Activated CD8-positive, alpha-beta memory T cell treated with anti-CD3 and anti-CD28 coated beads, Interleukin-2, amount 50 U/mL, for 4 hours (primary cell): ENCODE data around the gene IER5.
A peak's percentile ranks its signal among the peaks of the same experiment; 100 is the strongest.

Experiments used
- DNase-seq: peaks from one replicate; pipeline ENCODE4 v3.0.0-alpha.2; 2020

The IER5 gene

DNA sequence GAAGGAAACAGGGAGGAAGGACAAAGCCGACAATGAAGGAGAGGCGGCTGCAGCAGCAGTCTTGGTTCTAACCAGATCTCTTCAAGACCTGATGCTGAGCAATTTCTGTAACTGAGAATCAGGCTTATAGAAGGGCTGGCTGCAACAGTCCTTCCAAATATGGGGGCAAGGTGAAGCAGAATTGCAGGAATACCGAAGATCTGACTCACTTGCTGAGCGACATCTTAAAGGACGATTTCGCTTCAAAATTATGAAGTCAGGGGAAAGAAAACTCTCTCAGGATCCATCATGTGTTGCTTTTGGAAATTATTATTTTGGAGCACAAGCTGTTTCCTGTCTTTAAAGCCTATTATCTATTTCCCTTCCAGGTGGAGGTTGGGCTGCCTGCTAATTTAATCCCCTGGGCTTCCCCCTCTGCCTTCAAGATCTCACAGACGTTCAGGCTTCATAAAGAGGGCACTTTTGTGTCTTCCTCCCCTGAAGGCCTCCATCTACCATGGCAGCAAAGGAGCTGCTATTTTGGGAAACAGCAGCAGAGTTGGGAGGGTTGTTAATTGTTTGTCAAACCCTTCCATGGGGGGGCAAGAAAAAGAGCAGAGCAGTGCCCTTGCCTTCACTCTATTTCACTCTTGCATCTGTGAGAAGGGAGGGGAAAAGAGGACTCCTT lies 10.8 kb upstream of the IER5 start:
- DNase-seq: no peak

GRCh38 chr1:181079382-181079781 lies 9.1 kb upstream of the IER5 start:
- no peak for DNase-seq

- DNase-seq: no peak
These were observed 8.6 kb upstream of the IER5 start for GRCh38 chr1:181079920-181080319.

GRCh38 chr1:181080556-181080955 lies 7.9 kb upstream of the IER5 start:
- DNase-seq: no peak

GRCh38 chr1:181081395-181081794 lies 7.1 kb upstream of the IER5 start:
- DNase-seq: no peak

DNA sequence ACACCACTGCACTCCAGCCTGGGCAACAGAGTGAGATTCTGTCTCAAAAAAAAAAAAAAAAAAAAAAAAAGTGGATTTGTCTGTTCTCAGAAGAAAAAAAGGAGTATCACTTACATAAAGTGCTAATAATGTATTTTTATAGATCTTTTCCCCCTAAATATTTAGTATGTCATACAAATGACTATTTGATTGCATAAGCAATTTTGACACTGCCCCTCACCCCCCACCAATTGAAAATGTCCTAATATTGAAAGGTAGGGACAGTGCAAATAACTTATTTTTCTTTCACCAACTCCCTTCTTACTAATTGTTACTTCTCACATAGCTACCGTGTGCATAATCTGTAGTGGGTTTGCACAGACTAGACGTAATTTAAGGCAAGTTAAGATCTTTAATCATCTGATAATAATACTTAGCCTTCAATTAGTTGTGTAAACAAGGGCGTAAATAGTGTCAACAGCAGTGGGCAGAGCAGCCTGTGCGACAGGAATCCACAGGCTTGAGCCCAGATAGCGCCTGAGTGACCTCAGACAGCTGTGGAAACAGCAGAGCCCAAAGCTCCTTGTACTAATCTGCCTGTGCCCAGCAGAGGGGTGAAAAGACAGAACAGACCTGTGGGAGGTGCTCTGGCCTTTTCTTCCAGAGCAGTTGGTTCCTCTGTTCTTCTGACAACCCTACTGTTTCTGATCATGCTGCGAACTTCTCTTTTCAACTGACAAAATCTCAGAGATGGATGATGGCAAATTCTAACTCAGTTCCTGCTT lies 4.5 kb upstream of the IER5 start:
- peak; percentile 52 for DNase-seq

- DNase-seq: no peak
These were observed 3.9 kb upstream of the IER5 start for GRCh38 chr1:181084606-181084969.

DNA sequence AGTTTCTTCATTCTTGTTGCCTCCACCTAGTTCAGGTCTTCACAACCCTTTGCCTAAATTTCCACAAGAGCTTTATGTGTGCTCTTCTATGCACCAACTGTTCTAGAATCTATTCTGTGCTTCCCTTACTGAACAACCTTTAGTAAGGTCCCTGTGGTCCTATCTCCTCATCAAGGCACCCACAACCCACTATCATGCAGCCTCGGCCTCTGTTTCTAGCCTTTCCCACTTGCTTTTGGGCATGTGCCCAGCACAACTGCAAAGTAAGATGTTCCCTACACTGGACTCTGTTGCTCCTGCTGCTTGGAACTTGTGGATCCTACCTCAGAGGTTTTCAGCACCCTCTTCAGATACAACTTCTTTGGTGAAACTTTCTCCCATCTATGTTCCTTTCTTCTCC lies 2.4 kb upstream of the IER5 start:
- no peak for DNase-seq

DNA sequence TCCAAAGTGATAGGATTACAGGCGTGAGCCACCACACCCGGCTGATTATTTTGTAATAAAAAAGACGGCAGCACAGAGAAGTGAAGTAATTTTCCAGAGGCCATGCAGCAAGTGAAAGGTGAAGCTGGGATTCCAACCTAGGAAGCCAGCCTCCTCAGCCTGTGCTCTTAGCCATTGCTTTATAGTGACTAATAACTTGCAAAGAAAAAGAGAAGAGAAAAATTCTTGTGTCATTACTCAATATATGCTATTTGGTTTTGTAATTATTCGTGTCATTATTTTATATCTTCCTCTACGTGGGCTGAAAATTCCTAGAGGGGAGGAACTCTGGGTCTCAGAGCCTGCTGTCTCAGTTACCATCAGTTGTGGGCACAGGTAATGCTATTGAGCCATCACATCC lies 1.6 kb upstream of the IER5 start:
- no peak for DNase-seq

DNA sequence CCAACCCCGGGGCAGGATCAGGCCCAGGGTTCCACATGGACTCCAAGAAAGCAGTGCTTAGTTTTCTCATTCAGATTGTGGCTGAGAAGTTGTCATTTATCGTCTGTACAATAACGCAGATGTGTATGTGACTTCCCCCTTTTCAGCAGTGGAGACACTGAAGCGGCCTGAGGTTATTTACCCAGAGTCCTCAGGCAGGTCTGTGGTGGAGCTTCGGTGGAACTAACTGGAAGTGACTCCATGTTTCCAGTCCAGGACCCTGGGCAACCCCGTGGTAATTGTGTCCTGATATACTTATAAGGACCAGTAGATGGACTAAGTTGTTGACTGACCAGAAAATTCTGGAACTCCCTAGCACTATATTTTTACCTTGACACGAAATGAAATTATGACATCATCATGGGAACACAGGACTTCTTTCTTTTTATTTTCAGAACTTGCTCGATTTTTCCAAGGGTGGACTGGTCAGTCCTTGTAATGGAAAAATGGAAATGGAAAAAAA lies 1.0 kb upstream of the IER5 start:
- DNase-seq: no peak

- DNase-seq: peak; percentile 41
These were observed 646 bp downstream of the IER5 start for GRCh38 chr1:181089017-181089675.

DNA sequence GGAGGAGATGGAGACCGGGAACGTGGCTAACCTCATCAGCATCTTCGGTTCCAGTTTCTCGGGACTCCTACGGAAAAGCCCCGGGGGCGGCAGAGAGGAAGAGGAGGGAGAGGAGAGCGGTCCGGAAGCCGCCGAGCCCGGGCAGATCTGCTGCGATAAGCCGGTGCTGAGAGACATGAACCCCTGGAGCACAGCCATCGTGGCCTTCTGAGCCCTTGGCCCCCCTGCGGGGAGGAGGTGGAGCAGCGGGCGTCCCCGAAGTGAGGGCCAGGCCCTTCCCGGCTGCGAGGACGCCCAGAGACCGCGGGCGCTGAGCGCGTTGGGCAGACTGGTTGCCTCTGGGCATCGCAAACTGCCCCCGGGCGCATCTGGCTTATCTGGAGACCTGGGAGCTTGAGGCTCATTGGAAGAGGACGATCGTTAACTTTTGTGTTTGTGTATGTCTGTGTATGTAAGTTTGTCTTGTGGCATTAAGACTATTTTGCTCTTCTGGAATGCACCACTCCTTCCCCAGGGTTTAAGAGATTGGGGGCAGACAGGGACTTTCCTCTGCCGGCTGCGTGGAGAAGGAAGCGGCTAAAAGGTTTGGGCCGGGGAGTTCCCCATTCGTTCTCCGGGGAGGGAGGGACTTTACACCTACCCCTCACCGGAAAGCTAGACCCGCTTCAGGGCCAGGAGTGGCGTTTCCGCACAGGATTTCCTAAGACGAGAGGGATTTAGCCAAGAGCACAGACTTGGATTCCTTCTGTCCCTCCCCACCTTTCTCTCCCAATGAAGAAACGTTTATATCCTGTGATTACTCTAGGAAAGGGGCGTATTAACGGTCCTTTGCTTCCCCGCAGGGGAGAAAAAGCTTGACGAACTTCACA lies 1.4 kb downstream of the IER5 start:
- peak; percentile 72 for DNase-seq

GRCh38 chr1:181090641-181091126 lies 2.2 kb downstream of the IER5 start:
- DNase-seq: peak; percentile 37

DNA sequence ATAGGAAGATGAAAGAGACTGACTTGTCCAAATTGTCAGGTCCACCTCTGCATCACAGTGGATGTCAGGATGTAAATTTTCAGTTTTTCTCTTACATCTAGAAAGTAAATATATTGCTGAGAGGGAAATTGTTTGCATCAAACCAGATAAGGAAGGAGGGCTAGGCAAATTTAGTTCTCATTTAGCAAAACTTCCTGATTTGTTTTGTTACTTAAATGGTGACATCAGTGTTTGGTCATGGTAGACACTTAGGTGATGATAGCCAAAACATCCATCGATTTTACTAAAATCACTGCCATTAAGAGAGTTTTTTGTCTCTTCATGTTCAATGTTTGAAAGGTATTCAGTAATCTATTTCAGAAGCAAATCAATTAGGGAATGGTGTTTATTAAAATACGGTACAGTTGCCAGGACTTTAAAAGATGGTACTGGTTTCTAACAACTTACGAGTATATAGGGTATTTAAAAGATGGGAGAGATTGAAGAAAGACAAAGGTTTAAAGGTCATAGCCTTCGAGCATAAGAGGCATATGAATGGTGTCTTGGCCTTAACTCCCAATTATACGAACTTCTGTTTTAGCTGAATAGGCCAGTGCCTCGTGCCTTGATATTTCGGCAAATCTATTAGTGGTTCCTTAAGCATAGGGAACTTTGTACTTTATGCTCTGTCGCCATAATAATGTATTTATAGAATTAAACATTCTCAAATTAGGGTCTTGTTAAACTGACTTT lies 3.0 kb downstream of the IER5 start:
- DNase-seq: no peak

- DNase-seq: no peak
These were observed 3.6 kb downstream of the IER5 start for GRCh38 chr1:181092056-181092455.

DNA sequence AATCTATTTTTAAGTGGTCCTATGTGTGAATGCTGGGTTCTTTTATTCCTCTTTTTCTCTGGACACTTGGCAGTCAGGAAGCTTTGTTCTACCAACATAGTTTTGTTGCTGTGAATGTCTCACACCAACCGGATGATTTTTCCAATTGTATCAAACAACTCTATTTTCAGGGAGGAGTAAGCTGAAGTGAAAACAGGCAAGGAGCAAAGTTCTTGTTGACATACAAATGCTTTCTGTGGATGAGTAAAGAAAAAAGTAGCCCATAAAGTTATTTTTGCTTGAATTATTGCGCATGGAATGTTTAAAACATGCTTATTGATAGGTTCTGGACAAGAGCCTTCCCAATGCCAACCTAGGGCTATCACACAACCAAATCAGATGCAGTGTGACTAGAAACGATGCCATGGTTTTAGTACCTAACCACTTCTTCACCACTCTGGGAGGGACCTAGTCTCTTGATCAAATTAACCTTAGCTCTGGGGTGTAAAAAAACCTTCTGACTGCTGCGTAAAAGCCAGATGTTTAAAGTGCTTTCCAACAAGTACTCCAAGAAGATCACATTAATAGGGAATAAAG lies 4.5 kb downstream of the IER5 start:
- DNase-seq: no peak

DNA sequence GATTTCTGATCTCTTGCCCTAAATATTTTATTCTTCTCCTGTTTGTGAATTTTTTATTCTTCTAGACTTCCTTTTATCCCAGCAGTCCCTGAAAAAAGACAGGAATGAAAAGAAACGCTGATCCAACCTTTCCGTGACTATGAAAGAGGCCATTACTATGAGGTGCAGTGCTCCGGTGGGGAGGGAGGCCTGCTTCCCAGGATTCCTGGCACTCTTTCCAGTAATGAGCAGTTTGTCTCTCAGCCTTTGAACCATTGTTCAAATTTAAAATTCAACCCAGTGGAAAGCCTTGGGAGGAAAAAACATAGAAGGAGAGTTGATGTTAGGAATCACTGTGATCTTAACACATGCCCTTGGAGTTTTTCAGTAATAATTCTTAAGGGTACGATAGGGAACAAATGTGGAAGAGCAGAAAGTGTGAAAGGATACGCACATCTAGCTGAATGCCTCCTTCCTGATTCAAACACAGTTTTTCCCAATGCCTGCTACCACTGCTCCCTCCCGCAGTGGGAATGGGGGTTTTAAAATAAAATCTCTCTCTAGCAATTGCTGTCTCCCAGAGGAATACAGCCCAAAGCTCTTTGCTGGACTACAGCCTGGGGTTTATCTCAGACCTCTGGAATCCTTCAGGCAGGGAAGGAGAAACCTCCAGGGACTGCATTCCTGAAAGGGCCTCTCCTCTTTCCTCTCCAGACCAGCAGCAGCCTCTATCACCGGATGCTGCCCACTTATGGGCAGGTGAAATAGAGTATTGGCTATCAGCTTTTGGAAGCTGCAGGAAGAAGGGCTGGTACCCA lies 6.1 kb downstream of the IER5 start:
- DNase-seq: no peak

GRCh38 chr1:181095260-181095659 lies 6.8 kb downstream of the IER5 start:
- no peak for DNase-seq

- DNase-seq: no peak
These were observed 7.3 kb downstream of the IER5 start for GRCh38 chr1:181095763-181096184.

GRCh38 chr1:181097242-181097641 lies 8.7 kb downstream of the IER5 start:
- DNase-seq: no peak
